ENCODE results near the gene C11orf21. TPM values are rescaled to one million over a fixed set of nuclear protein-coding genes. Genes with fewer than 3 reads are reported as not detected.

The C11orf21 gene
- total and polyA plus RNA-seq, 2 of the 8 experiments (the other 6 are each of a cell fraction or from before 2014, with no cell fraction given) = not detected

GRCh38 chr11:2276280-2277007 is 25.3 kb downstream of the C11orf21 start (continued):
- no peak for TF ChIP-seq GABPA (IDR thresholded peaks at IDR 0.05; ENCODE audit: borderline replicate concordance, insufficient read depth, low read length)
- TF ChIP-seq TCF12 (IDR thresholded peaks at IDR 0.05; ENCODE audit: low read depth, low read length) = no peak
- no peak for TF ChIP-seq NRF1 (IDR thresholded peaks at IDR 0.05; ENCODE audit: low read depth, low read length)
- no peak for TF ChIP-seq RFX5 (IDR thresholded peaks at IDR 0.05; ENCODE audit: borderline replicate concordance, low read depth, low read length)

All from H1 (cell line).